Skin of body (tissue), 3 donors: ENCODE results near the gene TNNT1. TPM values are rescaled to one million over a fixed set of nuclear protein-coding genes. Genes with fewer than 3 reads are reported as not detected.

Source experiments
- DNase-seq: peaks from one replicate; lab custom pipeline; 2025; lab: John Stamatoyannopoulos, UW
- small RNA-seq: library from RNA; depleted of rRNA; stranded (forward); fragments of <200 nt; gene quantifications from one replicate; pipeline ENCODE3, GENCODE V24; 2014; ENCODE audit warnings: low replicate concordance
- total RNA-seq: library from RNA; depleted of rRNA; stranded (reverse); fragments of >200 nt; gene quantifications from one replicate; pipeline ENCODE4 v1.2.3, GENCODE V29; 2014

The TNNT1 gene
- total RNA-seq, 1 donor from 2014 or later: 65.7 TPM

- DNase-seq: no peak
Measured at GRCh38 chr19:55090564-55090963, 58.4 kb downstream of the TNNT1 start.

GRCh38 chr19:55089342-55089944, 59.6 kb downstream of the TNNT1 start:
- DNase-seq: no peak

- peak; percentile 9 for DNase-seq
Measured at GRCh38 chr19:55088543-55089341, 60.3 kb downstream of the TNNT1 start.

- no peak for DNase-seq
Measured at GRCh38 chr19:55088021-55088451, 61.0 kb downstream of the TNNT1 start.

GRCh38 chr19:55087542-55087901, 61.5 kb downstream of the TNNT1 start:
- DNase-seq: peak; percentile 12

- DNase-seq: peak; percentile 75
Measured at GRCh38 chr19:55086730-55087541, 62.1 kb downstream of the TNNT1 start.

- DNase-seq: no peak
Measured at GRCh38 chr19:55085923-55086715, 62.9 kb downstream of the TNNT1 start.

GRCh38 chr19:55084416-55084815, 64.6 kb downstream of the TNNT1 start:
- DNase-seq: no peak

GRCh38 chr19:55083004-55083850, 65.8 kb downstream of the TNNT1 start:
- no peak for DNase-seq

Small RNA genes within 50 kb of the gene (small RNA-seq; reads per million reads assigned to genes)
- not detected for gene MIR7975
- gene RF01210: not detected

Other genes starting within 250 kb of the TNNT1 start
- gene NCR1, start 243.1 kb downstream of the TNNT1 start, total RNA-seq: 0.30 TPM
- gene NLRP7, start 201.7 kb downstream of the TNNT1 start, total RNA-seq: not detected
- 6.5 TPM for gene NLRP2, start 182.8 kb downstream of the TNNT1 start, total RNA-seq
- 0.20 TPM for gene GP6, start 110.9 kb downstream of the TNNT1 start, total RNA-seq
- gene RDH13, start 86.1 kb downstream of the TNNT1 start, total RNA-seq: 31.6 TPM
- gene EPS8L1, start 73.3 kb downstream of the TNNT1 start, total RNA-seq: 47.6 TPM
- gene PPP1R12C, start 31.6 kb downstream of the TNNT1 start, total RNA-seq: 34.0 TPM
- 0.89 TPM for gene TNNI3, start 8.5 kb upstream of the TNNT1 start, total RNA-seq
- gene DNAAF3, start 17.4 kb upstream of the TNNT1 start, total RNA-seq: not detected
- gene SYT5, start 31.1 kb upstream of the TNNT1 start, total RNA-seq: 1.6 TPM
- gene PTPRH, start 60.3 kb upstream of the TNNT1 start, total RNA-seq: 0.39 TPM
- 1.2 TPM for gene TMEM86B, start 79.6 kb upstream of the TNNT1 start, total RNA-seq
- 20.8 TPM for gene PPP6R1, start 109.8 kb upstream of the TNNT1 start, total RNA-seq
- 12.1 TPM for gene HSPBP1, start 130.9 kb upstream of the TNNT1 start, total RNA-seq
- 3.6 TPM for gene BRSK1, start 134.8 kb upstream of the TNNT1 start, total RNA-seq
- gene TMEM150B, start 176.1 kb upstream of the TNNT1 start, total RNA-seq: 1.1 TPM
- 17.0 TPM for gene KMT5C, start 190.7 kb upstream of the TNNT1 start, total RNA-seq
- gene COX6B2, start 205.5 kb upstream of the TNNT1 start, total RNA-seq: 3.1 TPM
- not detected for gene GARIN5B, start 214.1 kb upstream of the TNNT1 start, total RNA-seq
- gene IL11, start 221.3 kb upstream of the TNNT1 start, total RNA-seq: 0.30 TPM
- not detected for gene TMEM190, start 227.6 kb upstream of the TNNT1 start, total RNA-seq
- 0.30 TPM for gene TMEM238, start 235.1 kb upstream of the TNNT1 start, total RNA-seq
- 377 TPM for gene RPL28, start 236.7 kb upstream of the TNNT1 start, total RNA-seq